ENCODE data around the gene SERPINI1. TPM values are rescaled to one million over a fixed set of nuclear protein-coding genes. Genes with fewer than 3 reads are reported as not detected.

SERPINI1 gene
- total and polyA plus RNA-seq, 2 of the 8 experiments (the other 6 are each of a cell fraction or from before 2014, with no cell fraction given), result 5.3 to 9.9 TPM

- H2BK15ac ChIP-seq (ENCODE audit: low read length), result no peak overlapping the region
- H3K4me1 ChIP-seq (replicated peaks in 1 of 4; ENCODE audit: control insufficient read depth in 3 of 4, insufficient read depth in 4 of 4, low read length in 3 of 4), result no peaks in the 10 kb centered on the region
- no peak overlapping the region for H2BK20ac ChIP-seq (ENCODE audit: low read length)
- 96% methylated on average over 1 of the region's 1 CpG; no CpG with 5 or more reads in 1 of the 2 experiments for WGBS, 2 experiments (ENCODE audit: extremely low coverage in 1 of 2, insufficient coverage in 1 of 2, insufficient read length in 1 of 2, insufficient replicate concordance in 2 of 2, low coverage in 1 of 2, low lambda C conversion rate in 2 of 2, missing lambda C conversion rate in 1 of 2)
- H3K4me3 ChIP-seq (ENCODE audit: extremely low read depth in 1 of 4, insufficient read depth in 2 of 4, low read depth in 3 of 4, low read length in 4 of 4), result no peak overlapping the region
- ChIA-PET POLR2A (ENCODE audit: partially characterized antibody) (no interaction called here), CTCF (ENCODE audit: partially characterized antibody) (no interaction called here)
- FAIRE-seq, result no peak
- TF ChIP-seq RBBP5 (IDR thresholded peaks at IDR 0.05; ENCODE audit: borderline replicate concordance, low read depth, low read length) (no peak), SUZ12 (IDR thresholded peaks at IDR 0.05; ENCODE audit: low read length) (no peak), ASH2L (IDR thresholded peaks at IDR 0.05; ENCODE audit: low read length) (no peak), JUN (IDR thresholded peaks at IDR 0.05; ENCODE audit: low read depth, low read length) (no peak), POLR2A (IDR thresholded peaks at IDR 0.05; ENCODE audit: control extremely low read depth in 1 of 2, low read depth in 2 of 2, low read length in 2 of 2) (no peak), BCL11A (IDR thresholded peaks at IDR 0.05; ENCODE audit: low read depth in 2 of 2, low read length in 2 of 2) (no peak), ATF2 (IDR thresholded peaks at IDR 0.05; ENCODE audit: low read length) (no peak), CTBP2 (IDR thresholded peaks at IDR 0.05; ENCODE audit: borderline replicate concordance, insufficient read depth, insufficient read length, low read length) (no peak), CEBPB (IDR thresholded peaks at IDR 0.05; ENCODE audit: low read depth, low read length) (no peak), JUND (IDR thresholded peaks at IDR 0.05; ENCODE audit: low read length) (no peak), RNF2 (IDR thresholded peaks at IDR 0.05; ENCODE audit: borderline replicate concordance, low read depth, low read length, missing control alignments, poor library complexity, severe bottlenecking) (no peak)
- no peak for DNase-seq (ENCODE audit: low read depth in 1 of 2, low spot score in 2 of 2)
- no peak overlapping the region for H3K9ac ChIP-seq (replicated peaks in 1 of 4; ENCODE audit: extremely low read depth in 1 of 4, low read depth in 3 of 4, low read length in 3 of 4)
- no peak overlapping the region for H3K23ac ChIP-seq (ENCODE audit: insufficient read length)
- no peak overlapping the region for H2BK5ac ChIP-seq (ENCODE audit: low read depth, low read length)
- H3K36me3 ChIP-seq (ENCODE audit: control insufficient read depth in 2 of 4, insufficient read depth in 4 of 4, low read length in 3 of 4), result no peaks in the 10 kb centered on the region
- H3K14ac ChIP-seq (ENCODE audit: insufficient read length), result no peak overlapping the region
- no peak overlapping the region for H3K56ac ChIP-seq (replicated peaks; ENCODE audit: insufficient read length, low read depth, low read length)
- no peak overlapping the region for H3K18ac ChIP-seq (ENCODE audit: extremely low read depth, low read length)
- no peaks in the 10 kb centered on the region for H4K20me1 ChIP-seq (replicated peaks in 1 of 2; ENCODE audit: control insufficient read depth in 1 of 2, insufficient read depth in 2 of 2, low read length in 2 of 2)
- no peak overlapping the region for H3K4ac ChIP-seq (replicated peaks; ENCODE audit: insufficient read length, low read depth, low read length)
- H3K79me1 ChIP-seq (ENCODE audit: low read depth, low read length), result no peaks in the 10 kb centered on the region
- no peaks in the 10 kb centered on the region for H3K23me2 ChIP-seq (ENCODE audit: low read depth, low read length)
- H2BK120ac ChIP-seq (replicated peaks; ENCODE audit: low read depth, low read length), result no peak overlapping the region
- H3K9me3 ChIP-seq (ENCODE audit: insufficient read depth in 2 of 2, low read depth in 1 of 2, low read length in 1 of 2), result no peaks in the 10 kb centered on the region; a peak in 1 of 4 replicates
- no peak overlapping the region for H3K4me2 ChIP-seq (ENCODE audit: insufficient read depth in 1 of 2, low read depth in 2 of 2, low read length in 2 of 2)
- H4K8ac ChIP-seq (ENCODE audit: extremely low read depth, insufficient read depth, low read length), result no peak overlapping the region
- no peak overlapping the region for H3K27ac ChIP-seq (ENCODE audit: low read depth, low read length)
- no peak overlapping the region for H4K91ac ChIP-seq (replicated peaks; ENCODE audit: insufficient read length, low read length)
- no peak overlapping the region for H2AK5ac ChIP-seq (ENCODE audit: low read depth, low read length)
- no peaks in the 10 kb centered on the region for H3K79me2 ChIP-seq (ENCODE audit: control insufficient read depth in 1 of 2, insufficient read depth in 2 of 2, low read length in 2 of 2)
- H4K5ac ChIP-seq (ENCODE audit: insufficient read length, low read depth, low read length), result no peak overlapping the region
- no peak overlapping the region for H2BK12ac ChIP-seq (ENCODE audit: low read depth, low read length)
- no peak overlapping the region for H2AFZ ChIP-seq (ENCODE audit: low read length)
- no peaks in the 10 kb centered on the region for H3K27me3 ChIP-seq (replicated peaks in 1 of 4; ENCODE audit: control insufficient read depth in 3 of 4, extremely low read depth in 1 of 4, insufficient read depth in 3 of 4, low read length in 3 of 4)
Measured at GRCh38 chr3:167773584-167773983, 38.1 kb downstream of the SERPINI1 start.

Data from H1 (cell line).